Motor neuron (in vitro differentiated cells): Measurements from ENCODE around the gene L3MBTL2. TPM values are rescaled to one million over a fixed set of nuclear protein-coding genes. Genes with fewer than 3 reads are reported as not detected.
A peak's percentile ranks its signal among the peaks of the same experiment; 100 is the strongest.
"Not testable (repeated sequence)": the region's sequence is repeated elsewhere in the genome, so short reads cannot be mapped to it uniquely, and the experiment has no call there.

Experiments
- ATAC-seq, 8 experiments: fragments of 200-7000 bp; cut with Tn5 transposase; replicated peaks in 6 of 8; 2 replicates each; pipeline ENCODE4 v1.8.0; 2021; ENCODE audit warnings: mild to moderate bottlenecking in 8 of 8, moderate library complexity in 8 of 8
- H3K27ac ChIP-seq, 2 donors: fragments of 250-450 bp; sonication (Bioruptor Pico); 2 replicates each; pipeline ENCODE4 v1.9.0; 2021; ENCODE audit warnings: antibody characterized with exemption in 2 of 2, mild to moderate bottlenecking in 2 of 2, moderate library complexity in 1 of 2
- H3K4me1 ChIP-seq, 2 donors: fragments of 250-450 bp; sonication (Bioruptor Pico); replicated peaks in 1 of 2; 2 replicates each; pipeline ENCODE4 v1.6.1; 2021; ENCODE audit warnings: antibody characterized with exemption in 2 of 2, mild to moderate bottlenecking in 2 of 2, moderate library complexity in 1 of 2
- H3K4me3 ChIP-seq, 5 donors: fragments of 250-450 bp; sonication (Bioruptor Pico); 2 replicates each; pipeline ENCODE4 v1.9.0; 2021; ENCODE audit warnings: antibody characterized with exemption in 5 of 5, mild to moderate bottlenecking in 5 of 5, moderate library complexity in 4 of 5
- WGBS, 10 experiments: fragments of 450-650 bp; shearing (Covaris generic); methylation state at CpG; one replicate each; pipeline ENCODE4 v1.0.0; 2022; 5-methylcytosine and 5-hydroxymethylcytosine counted together
- in situ Hi-C, 9 experiments: fragments of 400-800 bp; cut with MboI; loops; one replicate each; pipeline ENCODE4 v1.15.0; 2021; ENCODE audit warnings: low sequenced_read_pairs in 9 of 9, low pct_unique_long_range_greater_than_20kb in 2 of 9; ENCODE audit not compliant: unreplicated experiment in 9 of 9
- total RNA-seq, 8 experiments: library from RNA; unstranded; fragments of 300-600 nt; gene quantifications; 2 replicates each; pipeline versions ENCODE4 v1.2.3 to v1.2.4, GENCODE V29; 2022

The L3MBTL2 gene
- total RNA-seq, 8 experiments from 2014 or later: 14.7 to 26.2 (median 24.0) TPM

GRCh38 chr22:41249442-41249841 is 44.3 kb downstream of the L3MBTL2 start:
- ATAC-seq: no peak
- no peak overlapping the region for H3K27ac ChIP-seq
- WGBS, 10 experiments: 97 to 100% (median 100%) methylated on average over 2 to 6 of the region's 14 CpGs; no CpG with 5 or more reads in 7 of the 10 experiments
- H3K4me1 ChIP-seq: no peaks in the 10 kb centered on the region
- in situ Hi-C loops: no loop called here
- H3K4me3 ChIP-seq: no peak overlapping the region

DNA sequence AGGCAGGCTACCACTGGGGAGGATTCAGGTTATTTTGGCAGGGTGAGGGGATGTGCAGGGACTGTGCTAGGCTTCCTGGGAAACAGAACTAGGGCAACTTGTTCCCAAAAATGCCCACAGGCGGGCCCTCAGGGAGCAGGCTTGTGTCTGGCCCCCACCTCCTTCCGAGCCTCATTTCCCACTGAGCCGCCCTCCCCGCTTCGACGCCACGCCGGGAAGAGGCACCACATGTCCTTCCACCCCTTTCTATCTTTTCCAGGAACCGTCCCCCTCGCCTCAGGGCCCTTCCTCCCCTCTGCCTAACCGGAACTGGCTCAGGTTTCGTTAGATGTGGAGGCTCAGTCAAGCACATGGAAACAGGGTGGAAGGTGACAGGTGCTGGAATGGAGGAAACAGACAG is 45.0 kb downstream of the L3MBTL2 start:
- in situ Hi-C loops: no loop called here
- ATAC-seq: no peak
- Histone ChIP-seq H3K4me1 (no peaks in the 10 kb centered on the region), H3K27ac (no peak overlapping the region), H3K4me3 (no peak overlapping the region)
- WGBS, 10 experiments: 90% methylated on average over 2 of the region's 12 CpGs; no CpG with 5 or more reads in 9 of the 10 experiments

- H3K4me3 ChIP-seq: no peak overlapping the region
- in situ Hi-C loops: no loop called here
- ATAC-seq: no peak
- 56 to 100% (median 96%) methylated on average over 1 to 5 of the region's 8 CpGs; no CpG with 5 or more reads in 5 of the 10 experiments for WGBS, 10 experiments
- H3K4me1 ChIP-seq: no peaks in the 10 kb centered on the region
- no peak overlapping the region for H3K27ac ChIP-seq
Measured at GRCh38 chr22:41252365-41252764, 47.3 kb downstream of the L3MBTL2 start.

- in situ Hi-C loops: no loop called here
- no peaks in the 10 kb centered on the region for H3K4me1 ChIP-seq
- no peak overlapping the region for H3K27ac ChIP-seq
- 87 to 100% (median 93%) methylated on average over 2 to 7 of the region's 7 CpGs; no CpG with 5 or more reads in 3 of the 10 experiments for WGBS, 10 experiments
- ATAC-seq: no peak
- H3K4me3 ChIP-seq: no peak overlapping the region
Measured at GRCh38 chr22:41254230-41254629, 49.1 kb downstream of the L3MBTL2 start.

- in situ Hi-C loops: no loop called here
- H3K4me1 ChIP-seq: no peaks in the 10 kb centered on the region
- H3K4me3 ChIP-seq: no peak overlapping the region
- WGBS, 10 experiments: 61 to 100% (median 93%) methylated on average over 1 to 8 of the region's 20 CpGs; no CpG with 5 or more reads in 2 of the 10 experiments
- H3K27ac ChIP-seq: no peak overlapping the region
- peak in 3 of 8 experiments; percentile 77 to 93 (median 92) for ATAC-seq
Measured at GRCh38 chr22:41256254-41257253, 51.4 kb downstream of the L3MBTL2 start.

GRCh38 chr22:41257696-41258095 is 52.6 kb downstream of the L3MBTL2 start:
- H3K4me1 ChIP-seq: no peaks in the 10 kb centered on the region
- in situ Hi-C loops: no loop called here
- no peak overlapping the region for H3K4me3 ChIP-seq
- ATAC-seq: no peak
- H3K27ac ChIP-seq: no peak overlapping the region
- 80 to 100% (median 90%) methylated on average over 1 to 5 of the region's 11 CpGs; no CpG with 5 or more reads in 6 of the 10 experiments for WGBS, 10 experiments

GRCh38 chr22:41259756-41260155 is 54.6 kb downstream of the L3MBTL2 start:
- H3K4me1 ChIP-seq, H3K4me3 ChIP-seq, H3K27ac ChIP-seq, in situ Hi-C loops, ATAC-seq: not testable (repeated sequence)
- 82 to 100% (median 100%) methylated on average over 1 to 4 of the region's 4 CpGs; no CpG with 5 or more reads in 1 of the 10 experiments for WGBS, 10 experiments

GRCh38 chr22:41260871-41261270 is 55.8 kb downstream of the L3MBTL2 start:
- ATAC-seq: no peak
- H3K27ac ChIP-seq: no peak overlapping the region
- in situ Hi-C loops: no loop called here
- 94 to 100% (median 98%) methylated on average over 2 to 3 of the region's 7 CpGs; no CpG with 5 or more reads in 6 of the 10 experiments for WGBS, 10 experiments
- H3K4me1 ChIP-seq: no peaks in the 10 kb centered on the region
- H3K4me3 ChIP-seq: no peak overlapping the region

GRCh38 chr22:41261541-41262249 is 56.6 kb downstream of the L3MBTL2 start:
- no peak for ATAC-seq
- in situ Hi-C loops: no loop called here
- Histone ChIP-seq H3K4me3 (no peak overlapping the region), H3K27ac (no peak overlapping the region), H3K4me1 (no peaks in the 10 kb centered on the region)
- WGBS, 10 experiments: 85 to 100% (median 95%) methylated on average over 1 to 8 of the region's 12 CpGs; no CpG with 5 or more reads in 1 of the 10 experiments

DNA sequence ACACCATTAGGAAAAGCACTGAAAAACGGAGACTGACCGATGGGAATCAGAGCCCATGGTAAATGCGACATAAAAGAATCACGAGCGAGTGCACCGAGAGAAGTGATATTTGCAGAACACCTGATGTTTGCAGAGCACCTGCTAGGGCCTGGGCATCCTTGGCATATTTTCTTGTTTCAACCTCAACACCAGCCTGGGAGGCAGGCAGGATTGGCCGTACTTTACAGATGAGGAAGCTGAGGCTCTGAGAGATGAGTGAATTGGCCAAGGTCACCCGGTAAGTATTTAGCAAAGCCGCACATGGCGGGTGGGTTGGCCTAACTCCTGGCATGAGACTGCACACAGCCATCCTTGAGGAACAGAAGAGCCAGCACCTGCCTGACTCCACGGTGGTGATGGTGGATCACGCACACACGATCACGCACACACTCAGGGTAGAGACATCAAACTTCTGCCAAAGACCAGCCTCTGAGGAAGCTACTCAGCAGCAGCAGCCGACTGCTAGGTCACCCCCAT is 57.2 kb downstream of the L3MBTL2 start:
- 94 to 100% (median 100%) methylated on average over 1 to 7 of the region's 15 CpGs; no CpG with 5 or more reads in 3 of the 10 experiments for WGBS, 10 experiments
- ATAC-seq: no peak
- in situ Hi-C loops: no loop called here
- no peak overlapping the region for H3K27ac ChIP-seq
- no peak overlapping the region for H3K4me3 ChIP-seq
- H3K4me1 ChIP-seq: no peaks in the 10 kb centered on the region

DNA sequence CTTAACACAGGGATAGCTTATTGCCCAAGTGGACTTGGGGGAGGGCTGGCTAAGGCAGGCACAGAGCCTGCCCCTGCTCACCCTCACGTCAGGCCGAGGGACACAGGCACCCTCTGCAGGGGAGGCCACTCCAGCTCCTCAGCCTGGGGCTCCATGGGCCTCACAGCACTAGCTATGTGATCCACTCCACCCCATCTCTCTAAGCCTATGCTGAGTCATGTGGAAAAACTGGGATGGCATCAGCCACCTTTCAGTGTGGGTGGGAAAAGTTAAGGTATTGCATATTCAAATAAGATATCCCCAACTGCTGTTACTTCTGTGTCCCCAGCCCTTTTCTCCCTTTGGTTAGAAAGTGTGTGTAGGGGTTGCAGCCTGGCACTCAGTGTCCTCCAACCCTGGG is 58.6 kb downstream of the L3MBTL2 start:
- WGBS, 10 experiments: 80 to 100% (median 92%) methylated on average over 1 to 2 of the region's 2 CpGs; no CpG with 5 or more reads in 7 of the 10 experiments
- peak in 4 of 8 experiments; percentile 38 to 82 (median 78) for ATAC-seq
- Histone ChIP-seq H3K27ac (no peak overlapping the region), H3K4me1 (no peaks in the 10 kb centered on the region), H3K4me3 (no peak overlapping the region)
- in situ Hi-C loops: no loop called here

DNA sequence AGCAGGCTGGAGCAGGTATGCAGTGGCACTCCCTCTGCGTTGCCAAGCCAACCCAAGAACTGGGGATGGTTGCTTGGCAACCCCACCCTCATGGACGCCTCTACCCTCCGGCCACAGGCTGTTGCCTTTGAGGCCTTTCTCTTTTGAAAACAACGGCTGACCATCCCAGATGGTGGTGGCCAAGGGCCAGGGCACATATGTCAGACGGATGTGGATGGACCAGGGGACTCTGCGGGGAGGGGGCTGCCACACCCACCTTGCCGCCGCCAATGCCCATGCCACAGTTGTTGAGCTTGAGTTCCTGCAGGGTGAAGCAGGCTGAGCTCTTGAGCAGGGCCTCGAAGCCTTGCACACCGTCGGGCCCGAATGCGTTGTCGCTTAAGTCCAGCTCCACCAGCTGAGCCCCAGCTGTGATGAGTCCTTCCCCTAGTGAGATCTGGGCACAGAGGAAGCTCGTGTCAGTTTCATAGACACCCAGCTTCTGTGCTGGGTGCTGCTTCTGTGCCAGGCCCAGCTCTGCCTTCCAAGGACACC is 59.4 kb downstream of the L3MBTL2 start:
- in situ Hi-C loops: no loop called here
- Histone ChIP-seq H3K4me1 (no peaks in the 10 kb centered on the region), H3K27ac (no peak overlapping the region), H3K4me3 (no peak overlapping the region)
- ATAC-seq: peak in 7 of 8 experiments; percentile 8 to 84 (median 25)
- WGBS, 10 experiments: 20 to 100% (median 71%) methylated on average over 1 to 11 of the region's 15 CpGs; no CpG with 5 or more reads in 5 of the 10 experiments
